Bronchial epithelial cell (primary cell): ENCODE results near the gene SDF2L1. TPM values are rescaled to one million over a fixed set of nuclear protein-coding genes. Genes with fewer than 3 reads are reported as not detected.
"Not testable (repeated sequence)": the region's sequence is repeated elsewhere in the genome, so short reads cannot be mapped to it uniquely, and the experiment has no call there.

ENCODE experiments used
- DNase-seq: peaks from one replicate; pipeline ENCODE4 v3.0.0-alpha.2; 2010; ENCODE audit warnings: low read depth
- FAIRE-seq: peaks from 2 replicates; lab custom pipeline; 2011; peaks lifted over from hg19 to GRCh38; lab: Jason Lieb, UNC
- H3K27me3 ChIP-seq: 2 replicates; pipeline ENCODE4 v1.5.1; 2011; ENCODE audit warnings: low read length; ENCODE audit not compliant: control insufficient read depth, insufficient read depth
- H3K36me3 ChIP-seq: 2 replicates; pipeline ENCODE4 v1.5.1; 2011; ENCODE audit warnings: low read length; ENCODE audit not compliant: control insufficient read depth, insufficient read depth
- H3K4me3 ChIP-seq: 2 replicates; pipeline ENCODE4 v1.5.1; 2011; ENCODE audit warnings: mild to moderate bottlenecking, low read depth, low read length, control low read depth
- total RNA-seq: library from RNA; depleted of rRNA; stranded (reverse); fragments of >200 nt; gene quantifications from 2 replicates; pipeline ENCODE4 v1.2.1, GENCODE V29; 2014
- TF ChIP-seq, protein P1 (sequence below): IDR thresholded peaks from 2 replicates; pipeline ENCODE4 v1.5.1; 2011; ENCODE audit warnings: mild to moderate bottlenecking, moderate library complexity, low read length, control low read depth, inconsistent platforms; ENCODE audit not compliant: insufficient read depth, severe bottlenecking

Gene SDF2L1
- total RNA-seq, 1 donor from 2014 or later: 67.9 TPM

DNA sequence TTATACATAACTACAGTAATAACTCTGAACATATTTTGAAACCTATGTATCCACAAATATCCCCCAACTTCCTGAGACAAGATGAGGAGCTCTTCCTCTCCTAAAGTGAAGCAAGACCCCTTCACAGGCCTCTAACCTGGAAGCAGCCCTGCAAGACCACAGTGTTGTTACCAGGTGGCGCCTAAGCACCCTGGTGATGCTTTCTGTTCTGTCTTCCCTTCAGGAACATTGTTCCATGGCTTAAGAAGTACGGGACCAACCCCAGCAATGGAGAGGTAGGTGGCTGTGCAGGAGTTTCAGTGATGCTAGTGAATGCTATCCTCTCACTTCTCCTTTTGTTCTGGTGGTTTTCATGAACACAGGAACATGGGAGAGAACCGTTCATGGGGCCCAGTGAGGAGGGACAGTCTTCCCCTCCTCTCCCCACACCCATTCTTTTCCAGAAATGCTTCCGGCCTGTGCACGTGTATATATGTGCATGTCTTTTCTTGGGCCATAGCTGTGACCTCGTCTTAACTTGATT, 30.1 kb downstream of the SDF2L1 start:
- TF ChIP-seq, protein P1, sequence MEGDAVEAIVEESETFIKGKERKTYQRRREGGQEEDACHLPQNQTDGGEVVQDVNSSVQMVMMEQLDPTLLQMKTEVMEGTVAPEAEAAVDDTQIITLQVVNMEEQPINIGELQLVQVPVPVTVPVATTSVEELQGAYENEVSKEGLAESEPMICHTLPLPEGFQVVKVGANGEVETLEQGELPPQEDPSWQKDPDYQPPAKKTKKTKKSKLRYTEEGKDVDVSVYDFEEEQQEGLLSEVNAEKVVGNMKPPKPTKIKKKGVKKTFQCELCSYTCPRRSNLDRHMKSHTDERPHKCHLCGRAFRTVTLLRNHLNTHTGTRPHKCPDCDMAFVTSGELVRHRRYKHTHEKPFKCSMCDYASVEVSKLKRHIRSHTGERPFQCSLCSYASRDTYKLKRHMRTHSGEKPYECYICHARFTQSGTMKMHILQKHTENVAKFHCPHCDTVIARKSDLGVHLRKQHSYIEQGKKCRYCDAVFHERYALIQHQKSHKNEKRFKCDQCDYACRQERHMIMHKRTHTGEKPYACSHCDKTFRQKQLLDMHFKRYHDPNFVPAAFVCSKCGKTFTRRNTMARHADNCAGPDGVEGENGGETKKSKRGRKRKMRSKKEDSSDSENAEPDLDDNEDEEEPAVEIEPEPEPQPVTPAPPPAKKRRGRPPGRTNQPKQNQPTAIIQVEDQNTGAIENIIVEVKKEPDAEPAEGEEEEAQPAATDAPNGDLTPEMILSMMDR: no peak
- no peak for DNase-seq
- Histone ChIP-seq H3K27me3 (no peaks in the 10 kb centered on the region), H3K36me3 (peaks cover 16% of the 10 kb centered on the region), H3K4me3 (no peak overlapping the region)
- no peak for FAIRE-seq

DNA sequence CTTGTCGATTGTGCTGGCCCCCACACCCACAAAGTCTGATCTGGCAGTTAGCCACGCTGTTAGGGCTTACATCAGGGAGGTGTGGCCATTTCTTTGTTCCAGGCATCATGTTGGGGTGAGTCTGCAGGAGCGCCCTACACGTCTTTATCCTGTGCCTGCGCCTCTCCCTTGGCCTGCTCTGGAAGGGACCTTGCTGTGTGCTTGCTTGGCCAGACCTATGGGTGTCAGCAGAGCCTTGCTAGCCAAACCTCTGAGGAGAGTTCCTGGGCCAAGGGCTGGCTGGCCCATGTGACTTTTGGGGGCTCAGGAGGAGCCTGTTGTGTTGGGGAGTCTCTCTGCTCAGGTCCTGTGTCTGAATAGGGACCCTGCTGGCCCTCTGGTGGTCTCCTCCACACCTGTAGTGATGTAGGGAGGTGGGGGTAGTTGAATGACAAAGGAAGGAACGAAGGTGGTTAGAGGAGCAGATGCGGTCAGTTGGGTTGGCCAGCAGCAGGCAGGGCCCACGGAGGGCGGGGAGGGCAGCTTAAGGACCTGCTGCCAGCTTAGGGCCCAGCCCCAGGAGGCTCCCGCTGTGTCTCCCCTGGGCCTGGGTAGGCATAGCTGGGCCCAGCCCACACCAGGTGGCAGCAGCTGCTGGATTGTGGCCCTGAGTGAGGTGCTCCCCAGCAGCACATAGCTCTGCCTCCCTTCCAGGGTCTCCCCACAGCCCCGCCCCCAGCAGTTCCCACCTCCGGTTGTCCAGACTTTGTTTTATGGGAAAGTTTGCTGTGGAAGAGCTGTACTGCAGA, 31.6 kb downstream of the SDF2L1 start:
- Histone ChIP-seq H3K36me3 (peaks cover 16% of the 10 kb centered on the region), H3K27me3 (no peaks in the 10 kb centered on the region), H3K4me3 (no peak overlapping the region)
- FAIRE-seq: no peak
- no peak for DNase-seq
- TF ChIP-seq, protein P1: no peak

DNA sequence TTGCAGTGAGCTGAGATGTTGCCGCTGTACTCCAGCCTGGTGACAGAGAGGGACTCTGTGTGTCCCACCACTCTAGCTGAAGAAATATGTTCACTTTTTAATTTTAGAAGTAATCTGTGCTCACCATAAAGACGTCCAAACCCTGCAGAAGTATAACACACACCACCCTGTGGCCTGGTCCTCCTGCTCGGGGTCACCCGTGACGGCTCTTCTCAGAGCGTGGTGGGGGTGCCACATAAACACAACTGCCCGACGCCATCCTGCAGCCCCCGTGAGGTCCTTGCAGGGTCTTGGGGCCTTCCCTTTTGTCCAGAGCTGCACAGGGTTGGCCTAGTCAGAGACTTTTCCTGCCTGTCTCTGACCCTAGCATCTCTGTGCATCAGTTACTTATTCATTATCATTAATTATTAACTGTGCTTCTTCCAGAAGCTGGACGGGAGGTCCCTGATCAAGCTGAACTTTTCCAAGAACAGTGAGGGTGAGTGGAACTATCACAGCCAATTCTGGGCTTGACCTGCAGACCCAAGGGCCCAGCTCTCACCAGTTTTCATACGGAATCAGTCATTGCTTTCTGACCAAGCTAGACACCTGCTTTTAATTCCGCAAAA, 32.6 kb downstream of the SDF2L1 start:
- H3K36me3 ChIP-seq: peaks cover 16% of the 10 kb centered on the region
- H3K27me3 ChIP-seq: no peaks in the 10 kb centered on the region
- no peak overlapping the region for H3K4me3 ChIP-seq
- DNase-seq: no peak
- no peak for FAIRE-seq
- TF ChIP-seq, protein P1: no peak

DNA sequence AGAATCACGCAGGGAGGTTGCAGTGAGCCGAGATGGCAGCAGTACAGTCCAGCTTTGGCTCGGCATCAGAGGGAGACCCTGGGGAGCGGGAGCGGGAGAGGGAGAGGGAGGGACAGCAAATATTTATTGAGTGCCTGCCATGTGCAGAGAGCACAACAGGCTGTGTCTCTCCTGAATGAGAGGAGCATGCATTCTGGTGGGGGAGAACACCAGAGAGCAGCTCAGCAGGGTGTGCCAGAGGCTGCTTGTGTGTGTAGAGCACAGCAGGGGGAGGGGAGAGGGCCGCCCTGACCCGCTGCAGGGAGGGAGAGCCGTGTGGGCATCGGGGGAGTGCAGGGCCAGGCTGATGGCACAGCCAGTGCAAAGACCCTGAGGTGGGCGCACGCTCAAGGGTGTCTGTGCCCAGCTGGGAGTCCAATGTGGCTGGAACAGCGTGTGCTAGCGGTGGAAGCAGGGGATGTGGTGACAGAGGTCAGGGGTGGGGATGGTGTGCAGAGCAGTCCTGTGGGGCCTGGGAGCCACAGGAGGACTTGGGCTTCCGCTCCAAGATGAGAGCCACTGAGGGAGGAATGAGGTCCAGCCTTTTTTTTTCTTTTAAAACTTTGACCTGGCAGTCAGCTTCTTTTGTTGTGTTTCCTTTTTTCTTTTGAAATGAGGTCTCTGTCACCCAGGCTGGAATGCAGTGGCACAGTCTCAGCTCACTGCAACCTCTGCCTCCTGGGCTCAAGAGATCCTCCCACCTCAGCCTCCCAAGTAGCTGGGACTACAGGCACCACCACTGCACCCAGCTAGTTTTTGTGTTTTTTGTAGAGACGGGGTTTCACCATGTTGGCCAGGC, 35.7 kb downstream of the SDF2L1 start:
- no peak for DNase-seq
- no peak for FAIRE-seq
- no peaks in the 10 kb centered on the region for H3K27me3 ChIP-seq
- H3K36me3 ChIP-seq: peaks cover 21% of the 10 kb centered on the region
- TF ChIP-seq, protein P1: no peak
- H3K4me3 ChIP-seq: no peak overlapping the region

DNA sequence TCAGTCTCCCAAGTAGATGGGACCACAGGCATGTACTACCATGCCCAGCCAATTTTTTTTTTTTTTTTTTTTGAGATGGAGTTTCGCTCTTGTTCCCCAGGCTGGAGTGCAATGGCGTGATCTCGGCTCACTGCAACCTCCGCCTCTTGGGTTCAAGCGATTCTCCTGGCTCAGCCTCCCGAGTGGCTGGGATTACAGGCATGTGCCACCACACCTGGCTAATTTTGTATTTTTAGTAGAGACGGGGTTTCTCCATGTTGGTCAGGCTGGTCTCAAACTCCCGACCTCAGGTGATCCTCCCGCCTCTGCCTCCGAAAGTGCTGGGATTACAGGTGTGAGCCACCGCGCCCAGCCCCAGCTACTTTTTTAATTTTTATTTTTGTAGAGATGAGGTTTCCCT, 36.7 kb downstream of the SDF2L1 start:
- H3K36me3 ChIP-seq: peaks cover 23% of the 10 kb centered on the region
- FAIRE-seq, DNase-seq, H3K27me3 ChIP-seq, H3K4me3 ChIP-seq: not testable (repeated sequence)

DNA sequence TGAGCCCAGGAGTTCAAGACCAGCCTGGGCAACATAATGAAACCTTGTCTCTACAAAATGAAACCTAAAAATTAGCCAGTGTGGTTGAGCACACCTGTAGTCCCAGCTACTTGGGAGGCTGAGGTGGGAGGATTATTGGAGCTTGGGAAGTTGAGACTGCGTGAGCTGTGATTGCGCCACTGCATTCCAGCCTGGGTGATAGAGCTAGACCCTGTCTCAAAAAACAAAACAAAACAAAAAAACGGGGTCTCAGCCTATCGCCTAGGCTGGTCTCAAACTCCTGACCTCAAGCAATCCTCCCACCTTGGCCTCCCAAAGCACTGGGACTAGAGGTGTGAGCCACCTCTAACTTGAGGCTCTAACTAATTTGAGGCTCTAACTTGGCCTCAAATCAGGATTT, 37.3 kb downstream of the SDF2L1 start:
- H3K4me3 ChIP-seq: no peak overlapping the region
- H3K27me3 ChIP-seq: no peaks in the 10 kb centered on the region
- H3K36me3 ChIP-seq: peaks cover 21% of the 10 kb centered on the region
- DNase-seq (no peak), FAIRE-seq (no peak)
- TF ChIP-seq, protein P1: no peak
